HTERT RPE-1 (cell line): ENCODE measurements around the gene CDH13.

Experiments used
- in situ Hi-C: fragments of 300-500 bp; cut with MboI; formaldehyde crosslinking; loops from 4 replicates; pipeline ENCODE4 v1.14.3; 2020; ENCODE audit warnings: low sequenced_read_pairs

Gene CDH13

GRCh38 chr16:83762141-83762991 lies 1135.6 kb downstream of the CDH13 start:
- in situ Hi-C loops: no loop called here

GRCh38 chr16:83762992-83763358 lies 1136.2 kb downstream of the CDH13 start:
- in situ Hi-C loops: no loop called here

- in situ Hi-C loops: no loop called here
Measured at GRCh38 chr16:83768986-83769385, 1142.2 kb downstream of the CDH13 start.

GRCh38 chr16:83769397-83770008 lies 1142.7 kb downstream of the CDH13 start:
- in situ Hi-C loops: no loop called here

- in situ Hi-C loops: no loop called here
Measured at GRCh38 chr16:83771306-83771942, 1144.7 kb downstream of the CDH13 start.

- in situ Hi-C loops: no loop called here
Measured at GRCh38 chr16:83772806-83773205, 1146.0 kb downstream of the CDH13 start.

- in situ Hi-C loops: no loop called here
Measured at GRCh38 chr16:83774066-83774465, 1147.3 kb downstream of the CDH13 start.

- in situ Hi-C loops: no loop called here
Measured at GRCh38 chr16:83776944-83777343, 1150.2 kb downstream of the CDH13 start.

GRCh38 chr16:83779886-83780285 lies 1153.1 kb downstream of the CDH13 start:
- in situ Hi-C loops: no loop called here

- in situ Hi-C loops: no loop called here
Measured at GRCh38 chr16:83785455-83785854, 1158.7 kb downstream of the CDH13 start.

GRCh38 chr16:83789642-83790401 lies 1163.1 kb downstream of the CDH13 start:
- in situ Hi-C loops: no loop called here

- in situ Hi-C loops: no loop called here
Measured at GRCh38 chr16:83791916-83792315, 1165.1 kb downstream of the CDH13 start.

GRCh38 chr16:83792391-83792790 lies 1165.6 kb downstream of the CDH13 start:
- in situ Hi-C loops: no loop called here

- in situ Hi-C loops: no loop called here
Measured at GRCh38 chr16:83793179-83793578, 1166.4 kb downstream of the CDH13 start.

GRCh38 chr16:83794860-83795554 lies 1168.2 kb downstream of the CDH13 start:
- in situ Hi-C loops: no loop called here

- in situ Hi-C loops: no loop called here
Measured at GRCh38 chr16:83797013-83797412, 1170.2 kb downstream of the CDH13 start.

GRCh38 chr16:83799336-83799735 lies 1172.6 kb downstream of the CDH13 start:
- in situ Hi-C loops: no loop called here

- in situ Hi-C loops: no loop called here
Measured at GRCh38 chr16:83802135-83802534, 1175.4 kb downstream of the CDH13 start.

- in situ Hi-C loops: no loop called here
Measured at GRCh38 chr16:83802554-83803205, 1175.9 kb downstream of the CDH13 start.

- in situ Hi-C loops: no loop called here
Measured at GRCh38 chr16:83803811-83804210, 1177.0 kb downstream of the CDH13 start.
